Naive thymus-derived CD4-positive, alpha-beta T cell (primary cell): ENCODE data around the gene DPCD. TPM values are rescaled to one million over a fixed set of nuclear protein-coding genes. Genes with fewer than 3 reads are reported as not detected.
"Not testable (repeated sequence)": the region's sequence is repeated elsewhere in the genome, so short reads cannot be mapped to it uniquely, and the experiment has no call there.

ENCODE experiments used
- ATAC-seq: fragments of 150-1000 bp; cut with Tn5 transposase; 2 replicates; pipeline ENCODE4 v1.10.0; 2021; ENCODE audit warnings: mild to moderate bottlenecking, moderate library complexity
- CTCF ChIA-PET: fragments of 350-600 bp; sonication (Branson Sonifier 250); formaldehyde crosslinking; loops from one replicate; lab custom pipeline; 2021; ENCODE audit warnings: antibody characterized with exemption; lab: Charles Lee
- POLR2A ChIA-PET: fragments of 350-600 bp; sonication (Branson Sonifier 250); formaldehyde crosslinking; loops from one replicate; lab custom pipeline; 2021; ENCODE audit warnings: antibody characterized with exemption, inconsistent platforms; lab: Charles Lee
- DNase-seq, 9 donors: peaks; one replicate each; pipeline versions ENCODE4 v3.0.0 to v3.0.0-alpha.2; 2020 to 2022; ENCODE audit warnings: mixed read lengths in 1 of 9
- H3K27ac ChIP-seq: one replicate; pipeline ENCODE4 v1.7.0; 2013; ENCODE audit warnings: mild to moderate bottlenecking, low read depth, low read length, moderate library complexity
- H3K27me3 ChIP-seq, 2 donors: one replicate each; pipeline ENCODE4 v1.7.0; 2013; ENCODE audit warnings: low read length in 2 of 2, mild to moderate bottlenecking in 2 of 2, moderate library complexity in 2 of 2; ENCODE audit not compliant: control insufficient read depth in 2 of 2, insufficient read depth in 2 of 2
- H3K36me3 ChIP-seq, 3 experiments: 1 replicate in 2 of 3; 2 replicates in 1 of 3; pipeline ENCODE4 v1.7.0; 2013; ENCODE audit warnings: low read length in 3 of 3, mild to moderate bottlenecking in 3 of 3, moderate library complexity in 1 of 3; ENCODE audit not compliant: insufficient read depth in 3 of 3, control insufficient read depth in 2 of 3
- H3K4me1 ChIP-seq, 2 donors: one replicate each; pipeline ENCODE4 v1.7.0; 2013; ENCODE audit warnings: low read length in 2 of 2, mild to moderate bottlenecking in 2 of 2, moderate library complexity in 1 of 2; ENCODE audit not compliant: control insufficient read depth in 2 of 2, insufficient read depth in 2 of 2
- H3K4me3 ChIP-seq: 2 replicates; pipeline ENCODE4 v1.7.0; 2013; ENCODE audit warnings: mild to moderate bottlenecking, low read length
- H3K9me3 ChIP-seq, 3 experiments: 1 replicate in 2 of 3; 2 replicates in 1 of 3; pipeline ENCODE4 v1.7.0; 2013; ENCODE audit warnings: low read length in 3 of 3; ENCODE audit not compliant: control insufficient read depth in 2 of 3
- H3K27ac Mint-ChIP-seq, 9 donors: one replicate each; pipeline ENCODE4 v1.8.0; 2020 to 2022; ENCODE audit warnings: mixed read lengths in 9 of 9, mild to moderate bottlenecking in 8 of 9, moderate library complexity in 5 of 9, inconsistent platforms in 2 of 9
- H3K27me3 Mint-ChIP-seq, 5 donors: one replicate each; pipeline ENCODE4 v1.8.0; 2021 to 2022; ENCODE audit warnings: mixed read lengths in 5 of 5, mild to moderate bottlenecking in 1 of 5
- H3K36me3 Mint-ChIP-seq, 5 donors: one replicate each; pipeline ENCODE4 v1.8.0; 2020 to 2022; ENCODE audit warnings: mixed read lengths in 5 of 5, mild to moderate bottlenecking in 3 of 5, inconsistent platforms in 1 of 5
- H3K4me1 Mint-ChIP-seq, 7 donors: one replicate each; pipeline ENCODE4 v1.8.0; 2020 to 2022; ENCODE audit warnings: mixed read lengths in 7 of 7, mild to moderate bottlenecking in 3 of 7, inconsistent platforms in 1 of 7
- H3K4me3 Mint-ChIP-seq, 10 donors: one replicate each; pipeline ENCODE4 v1.8.0; 2020 to 2022; ENCODE audit warnings: mild to moderate bottlenecking in 10 of 10, mixed read lengths in 10 of 10, moderate library complexity in 6 of 10, inconsistent platforms in 2 of 10
- H3K9me3 Mint-ChIP-seq, 11 donors: one replicate each; pipeline ENCODE4 v1.8.0; 2020 to 2022; ENCODE audit warnings: mixed read lengths in 11 of 11, mild to moderate bottlenecking in 4 of 11, inconsistent platforms in 1 of 11, moderate library complexity in 1 of 11
- intact Hi-C, 2 donors: fragments of 100-400 bp; cut with micrococcal nuclease; formaldehyde crosslinking; loops; one replicate each; pipeline ENCODE4 v1.15.1; 2023
- polyA plus RNA-seq, 2 donors: library from polyadenylated mRNA; unstranded; fragments of 300-500 nt; fragmentation: Illumina TruSeq; gene quantifications; one replicate each; pipeline ENCODE4 v1.2.3, GENCODE V29; 2021
- total RNA-seq, 6 experiments: library from RNA in 5 of 6; stranded (reverse) in 5 of 6; gene quantifications; 1 replicate in 5 of 6; 2 replicates in 1 of 6; pipeline ENCODE4 v1.2.3 and lab custom pipeline; 2021 to 2026

DPCD gene
- total and polyA plus RNA-seq, 7 experiments from 2014 or later, result 0.64 to 3.6 (median 2.1) TPM

GRCh38 chr10:101579516-101579870 lies 8.6 kb upstream of the DPCD start:
- Histone ChIP-seq H3K36me3 (peaks cover 0 to 74% (median 0%) of the 10 kb centered on the region in 3 experiments), H3K27ac (no peak overlapping the region), H3K4me3 (no peak overlapping the region), H3K27me3 (no peaks in the 10 kb centered on the region), H3K9me3 (no peaks in the 10 kb centered on the region), H3K4me1 (no peaks in the 10 kb centered on the region)
- Mint-ChIP-seq H3K9me3 (no peaks in the 10 kb centered on the region), H3K36me3 (peaks cover 0 to 19% (median 3%) of the 10 kb centered on the region in 5 donors), H3K27ac (no peak overlapping the region), H3K27me3 (no peaks in the 10 kb centered on the region), H3K4me3 (no peak overlapping the region), H3K4me1 (peaks cover 0 to 9% (median 3%) of the 10 kb centered on the region in 7 donors)
- ATAC-seq (no peak), DNase-seq (no peak)
- intact Hi-C loops, result no loop called here
- POLR2A ChIA-PET, result interaction anchor here (1.7 kb wide), 1 partner anchor 226 kb away, joined by 3 read pairs; the partner anchor contains the start of gene BTRC
- CTCF ChIA-PET, result interaction anchor here (2.8 kb wide), 1 partner anchor 8 kb away, joined by 14 read pairs; no protein-coding TSS in a partner anchor

- H3K27me3 ChIP-seq, result no peaks in the 10 kb centered on the region
- Mint-ChIP-seq H3K36me3 (peaks cover 0 to 26% (median 3%) of the 10 kb centered on the region in 5 donors), H3K27ac (peak overlapping the region in 2 of 9 donors; percentile 22 to 41), H3K4me1 (peaks cover 0 to 11% (median 8%) of the 10 kb centered on the region in 7 donors), H3K27me3 (no peaks in the 10 kb centered on the region), H3K4me3 (no peak overlapping the region), H3K9me3 (no peaks in the 10 kb centered on the region)
- no peaks in the 10 kb centered on the region for H3K9me3 ChIP-seq
- ATAC-seq (no peak), DNase-seq (no peak)
- intact Hi-C loops, result no loop called here
- H3K4me1 ChIP-seq, result no peaks in the 10 kb centered on the region
- ChIA-PET CTCF (interaction anchor here (0.6 to 2.8 kb wide), 3 partner anchors 9 to 368 kb away, joined by 3 to 14 read pairs (median 3); no protein-coding TSS in a partner anchor), POLR2A (interaction anchor here (1.7 kb wide), 1 partner anchor 227 kb away, joined by 3 read pairs; the partner anchor contains the start of gene BTRC)
- peaks cover 0 to 83% (median 0%) of the 10 kb centered on the region in 3 experiments for H3K36me3 ChIP-seq
- H3K4me3 ChIP-seq, result no peak overlapping the region
- H3K27ac ChIP-seq, result no peak overlapping the region
Measured at GRCh38 chr10:101580486-101581399, 7.4 kb upstream of the DPCD start.

GRCh38 chr10:101585841-101586240 lies 2.3 kb upstream of the DPCD start:
- ATAC-seq (no peak), DNase-seq (no peak)
- H3K9me3 ChIP-seq, result no peaks in the 10 kb centered on the region
- no peaks in the 10 kb centered on the region for H3K27me3 ChIP-seq
- peaks cover 14 to 16% of the 10 kb centered on the region in 2 donors for H3K4me1 ChIP-seq
- H3K27ac Mint-ChIP-seq, result no peak overlapping the region
- ChIA-PET CTCF (interaction anchor here (0.6 kb wide), 1 partner anchor 485 kb away, joined by 3 read pairs; no protein-coding TSS in a partner anchor), POLR2A (no interaction called here)
- no peak overlapping the region for H3K27ac ChIP-seq
- peaks cover 0 to 22% (median 4%) of the 10 kb centered on the region in 5 donors for H3K36me3 Mint-ChIP-seq
- H3K36me3 ChIP-seq, result peaks cover 0 to 46% (median 0%) of the 10 kb centered on the region in 3 experiments
- H3K4me1 Mint-ChIP-seq, result peaks cover 16 to 37% (median 32%) of the 10 kb centered on the region in 7 donors
- H3K9me3 Mint-ChIP-seq, result peaks cover 0 to 2% (median 0%) of the 10 kb centered on the region in 11 donors
- H3K4me3 Mint-ChIP-seq, result peak overlapping the region in 4 of 10 donors; percentile 0 to 95 (median 48)
- intact Hi-C loops, result loop anchor here in 1 of 2 donors (5.0 kb wide), 1 partner anchor 1049 kb away; the partner anchor contains the start of gene HIF1AN
- no peaks in the 10 kb centered on the region for H3K27me3 Mint-ChIP-seq
- no peak overlapping the region for H3K4me3 ChIP-seq

GRCh38 chr10:101588879-101589278 lies 758 bp downstream of the DPCD start:
- no peak for DNase-seq
- Histone ChIP-seq H3K4me1 (peaks cover 14 to 16% of the 10 kb centered on the region in 2 donors), H3K4me3 (peak overlapping the region; percentile 77), H3K27me3 (no peaks in the 10 kb centered on the region), H3K27ac (peak overlapping the region; percentile 69), H3K9me3 (no peaks in the 10 kb centered on the region), H3K36me3 (peaks cover 0 to 18% (median 0%) of the 10 kb centered on the region in 3 experiments)
- no peak for ATAC-seq
- intact Hi-C loops, result loop anchor here (1.0 to 5.0 kb wide), 6 partner anchors 19 to 1052 kb away; partner anchors contain the start of genes ACTR1A (in 1 of the 2), HIF1AN (in 1 of the 2), NPM3 (in 1 of the 2) and SUFU (in 1 of the 2)
- ChIA-PET CTCF (interaction anchor here (0.6 kb wide), 1 partner anchor 1243 kb away, joined by 4 read pairs; no protein-coding TSS in a partner anchor), POLR2A (interaction anchor here (1.3 to 1.4 kb wide), 2 partner anchors 12 to 914 kb away, joined by 3 read pairs; partner anchors contain the start of gene ACTR1A)
- Mint-ChIP-seq H3K4me1 (peaks cover 16 to 37% (median 27%) of the 10 kb centered on the region in 7 donors), H3K9me3 (peaks cover 0 to 2% (median 0%) of the 10 kb centered on the region in 11 donors), H3K27me3 (no peaks in the 10 kb centered on the region), H3K36me3 (peaks cover 0 to 10% (median 3%) of the 10 kb centered on the region in 5 donors), H3K27ac (peak overlapping the region in 3 of 9 donors; percentile 38 to 71 (median 58)), H3K4me3 (peak overlapping the region; percentile 27 to 97 (median 94))

- H3K9me3 ChIP-seq, H3K27me3 ChIP-seq, H3K36me3 Mint-ChIP-seq, H3K4me3 ChIP-seq, H3K27me3 Mint-ChIP-seq, H3K36me3 ChIP-seq, H3K4me3 Mint-ChIP-seq, H3K27ac Mint-ChIP-seq, H3K4me1 ChIP-seq, DNase-seq, POLR2A ChIA-PET, H3K27ac ChIP-seq, H3K9me3 Mint-ChIP-seq, intact Hi-C loops, CTCF ChIA-PET: not testable (repeated sequence)
- peaks cover 0 to 11% (median 4%) of the 10 kb centered on the region in 7 donors for H3K4me1 Mint-ChIP-seq
- ATAC-seq, result peak; percentile 54
Measured at GRCh38 chr10:101593331-101593730, 5.2 kb downstream of the DPCD start.

- Histone ChIP-seq H3K27ac (no peak overlapping the region), H3K4me1 (no peaks in the 10 kb centered on the region), H3K9me3 (no peaks in the 10 kb centered on the region), H3K4me3 (no peak overlapping the region), H3K36me3 (no peaks in the 10 kb centered on the region), H3K27me3 (no peaks in the 10 kb centered on the region)
- Mint-ChIP-seq H3K27me3 (no peaks in the 10 kb centered on the region), H3K4me3 (no peak overlapping the region), H3K27ac (no peak overlapping the region), H3K9me3 (peaks cover 0 to 4% (median 0%) of the 10 kb centered on the region in 11 donors), H3K36me3 (no peaks in the 10 kb centered on the region), H3K4me1 (peaks cover 0 to 3% (median 0%) of the 10 kb centered on the region in 7 donors)
- ChIA-PET CTCF (no interaction called here), POLR2A (interaction anchor here (0.8 kb wide), 1 partner anchor 11 kb away, joined by 3 read pairs; no protein-coding TSS in a partner anchor)
- ATAC-seq (no peak), DNase-seq (no peak)
- intact Hi-C loops, result no loop called here
Measured at GRCh38 chr10:101595591-101596433, 7.7 kb downstream of the DPCD start.
